Gastroesophageal sphincter (tissue), 4 donors: Measurements from ENCODE around the gene MSANTD1. TPM values are rescaled to one million over a fixed set of nuclear protein-coding genes. Genes with fewer than 3 reads are reported as not detected.

Experiments
- ATAC-seq: fragments of 150-250 bp; one replicate; pipeline ENCODE4 v1.9.1; 2016; ENCODE audit warnings: mild to moderate bottlenecking, moderate library complexity
- H3K27ac ChIP-seq, 4 donors: fragments of 200-600 bp; sonication (generic) in 3 of 4; 1 replicate in 3 of 4; 2 replicates in 1 of 4; pipeline ENCODE4 v1.5.1; 2016 to 2019
- H3K27me3 ChIP-seq: fragments of 200-600 bp; sonication (generic); one replicate; pipeline ENCODE4 v1.5.1; 2019
- H3K36me3 ChIP-seq, 2 donors: fragments of 200-600 bp; sonication (generic); one replicate each; pipeline ENCODE4 v1.5.1; 2019; ENCODE audit warnings: control low read depth in 1 of 2
- H3K4me1 ChIP-seq, 3 donors: fragments of 200-600 bp; sonication (generic); 1 replicate in 2 of 3; 2 replicates in 1 of 3; pipeline ENCODE4 v1.5.1; 2016 to 2019; ENCODE audit warnings: control low read depth in 2 of 3
- H3K4me3 ChIP-seq, 2 donors: fragments of 200-600 bp; sonication (generic); one replicate each; pipeline ENCODE4 v1.5.1; 2019; ENCODE audit warnings: mild to moderate bottlenecking in 1 of 2, moderate library complexity in 1 of 2
- H3K9me3 ChIP-seq, 3 donors: fragments of 200-600 bp; sonication (generic); one replicate each; pipeline ENCODE4 v1.5.1; 2017 to 2019; ENCODE audit warnings: control low read depth in 2 of 3
- EP300 ChIP-seq: sonication (generic); formaldehyde crosslinking; IDR thresholded peaks from one replicate; pipeline ENCODE4 v1.6.1; 2017; ENCODE audit warnings: antibody characterized with exemption, mild to moderate bottlenecking
- POLR2A ChIP-seq, 2 donors: fragments of 450-650 bp; IDR thresholded peaks; one replicate each; pipeline ENCODE4 v1.6.1; 2017; ENCODE audit warnings: antibody characterized with exemption in 2 of 2, mild to moderate bottlenecking in 2 of 2, moderate library complexity in 1 of 2
- POLR2AphosphoS5 ChIP-seq: sonication (generic); formaldehyde crosslinking; IDR thresholded peaks from one replicate; pipeline ENCODE4 v1.6.1; 2017; ENCODE audit warnings: antibody characterized with exemption
- WGBS, 2 donors: methylation state at CpG; one replicate each; pipeline ENCODE4 v1.1.5; 2018; ENCODE audit warnings: low coverage in 1 of 2; 5-methylcytosine and 5-hydroxymethylcytosine counted together
- total RNA-seq, 4 donors: library from RNA; depleted of rRNA; stranded (reverse); fragments of >200 nt; gene quantifications; one replicate each; pipeline ENCODE4 v1.1.0, GENCODE V29; 2016
- TF ChIP-seq, protein P1 (sequence below), 4 experiments: fragments of 200-600 bp in 2 of 4; fragments of 450-650 bp in 2 of 4; sonication (generic) in 1 of 4; IDR thresholded peaks; one replicate each; pipeline ENCODE4 v1.5.1; 2017 to 2019; ENCODE audit warnings: antibody characterized with exemption in 4 of 4, mild to moderate bottlenecking in 2 of 4, moderate library complexity in 2 of 4

MSANTD1 gene
- total RNA-seq, 4 donors from 2014 or later: 0.78 to 6.9 (median 1.5) TPM; not detected in 1

DNA sequence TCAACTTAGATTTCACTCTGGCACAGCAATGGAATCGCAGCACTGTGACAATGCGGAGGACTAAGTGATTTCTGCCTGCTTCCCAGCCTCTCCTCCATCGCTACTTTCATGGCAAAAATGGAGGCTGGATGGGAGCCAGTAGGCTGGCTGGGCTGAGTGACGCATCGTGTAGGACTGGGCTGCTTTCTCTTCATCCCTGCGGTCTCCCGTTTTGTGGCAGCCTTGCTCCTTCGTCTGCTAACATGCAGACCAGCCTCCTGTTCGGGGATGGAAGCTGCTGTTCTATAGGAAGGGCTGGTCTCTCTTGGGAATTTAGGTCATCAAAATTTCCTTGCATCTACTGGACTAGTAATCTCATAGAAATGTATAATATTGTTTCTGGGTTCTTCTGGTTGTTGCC lies 28.0 kb downstream of the MSANTD1 start:
- TF ChIP-seq, protein P1, sequence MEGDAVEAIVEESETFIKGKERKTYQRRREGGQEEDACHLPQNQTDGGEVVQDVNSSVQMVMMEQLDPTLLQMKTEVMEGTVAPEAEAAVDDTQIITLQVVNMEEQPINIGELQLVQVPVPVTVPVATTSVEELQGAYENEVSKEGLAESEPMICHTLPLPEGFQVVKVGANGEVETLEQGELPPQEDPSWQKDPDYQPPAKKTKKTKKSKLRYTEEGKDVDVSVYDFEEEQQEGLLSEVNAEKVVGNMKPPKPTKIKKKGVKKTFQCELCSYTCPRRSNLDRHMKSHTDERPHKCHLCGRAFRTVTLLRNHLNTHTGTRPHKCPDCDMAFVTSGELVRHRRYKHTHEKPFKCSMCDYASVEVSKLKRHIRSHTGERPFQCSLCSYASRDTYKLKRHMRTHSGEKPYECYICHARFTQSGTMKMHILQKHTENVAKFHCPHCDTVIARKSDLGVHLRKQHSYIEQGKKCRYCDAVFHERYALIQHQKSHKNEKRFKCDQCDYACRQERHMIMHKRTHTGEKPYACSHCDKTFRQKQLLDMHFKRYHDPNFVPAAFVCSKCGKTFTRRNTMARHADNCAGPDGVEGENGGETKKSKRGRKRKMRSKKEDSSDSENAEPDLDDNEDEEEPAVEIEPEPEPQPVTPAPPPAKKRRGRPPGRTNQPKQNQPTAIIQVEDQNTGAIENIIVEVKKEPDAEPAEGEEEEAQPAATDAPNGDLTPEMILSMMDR (IDR thresholded peaks at IDR 0.05): no peak
- TF ChIP-seq POLR2A (IDR thresholded peaks at IDR 0.05): no peak
- TF ChIP-seq EP300: no peak
- TF ChIP-seq POLR2AphosphoS5: no peak
- Histone ChIP-seq H3K9me3 (no peaks in the 10 kb centered on the region), H3K36me3 (no peaks in the 10 kb centered on the region), H3K4me3 (no peak overlapping the region), H3K27ac (no peak overlapping the region), H3K27me3 (no peaks in the 10 kb centered on the region), H3K4me1 (no peaks in the 10 kb centered on the region)
- ATAC-seq: peak; percentile 39
- 45 to 71% methylated on average over 5 to 7 of the region's 9 CpGs for WGBS, 2 donors

DNA sequence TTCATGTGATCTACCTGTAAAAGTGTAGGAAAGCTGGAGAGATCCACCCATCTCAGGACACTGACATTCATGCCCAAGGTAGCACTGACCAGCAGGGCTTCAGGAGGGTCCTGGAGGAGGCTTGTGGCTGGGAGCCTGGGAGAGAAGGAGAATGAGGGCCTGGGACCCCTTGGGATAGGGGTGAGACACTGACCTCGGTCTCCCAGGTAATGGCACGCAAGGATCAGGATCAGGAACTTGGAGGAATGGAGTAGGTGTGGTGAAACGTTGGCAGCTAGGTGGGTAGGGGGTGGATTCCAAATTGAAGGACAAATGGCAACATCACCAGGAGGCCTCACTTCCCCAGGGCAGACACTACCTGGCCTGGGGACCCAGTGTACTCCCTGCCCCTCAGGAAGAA lies 31.5 kb downstream of the MSANTD1 start:
- WGBS, 2 donors: 88% methylated on average over 3 of the region's 3 CpGs; no CpG with 5 or more reads in 1 of the 2 donors
- ATAC-seq: no peak
- Histone ChIP-seq H3K27ac (no peak overlapping the region), H3K9me3 (no peaks in the 10 kb centered on the region), H3K4me3 (no peak overlapping the region), H3K27me3 (peaks cover 13% of the 10 kb centered on the region), H3K36me3 (no peaks in the 10 kb centered on the region), H3K4me1 (no peaks in the 10 kb centered on the region)
- no peak for TF ChIP-seq EP300
- TF ChIP-seq, protein P1 (IDR thresholded peaks at IDR 0.05): no peak

DNA sequence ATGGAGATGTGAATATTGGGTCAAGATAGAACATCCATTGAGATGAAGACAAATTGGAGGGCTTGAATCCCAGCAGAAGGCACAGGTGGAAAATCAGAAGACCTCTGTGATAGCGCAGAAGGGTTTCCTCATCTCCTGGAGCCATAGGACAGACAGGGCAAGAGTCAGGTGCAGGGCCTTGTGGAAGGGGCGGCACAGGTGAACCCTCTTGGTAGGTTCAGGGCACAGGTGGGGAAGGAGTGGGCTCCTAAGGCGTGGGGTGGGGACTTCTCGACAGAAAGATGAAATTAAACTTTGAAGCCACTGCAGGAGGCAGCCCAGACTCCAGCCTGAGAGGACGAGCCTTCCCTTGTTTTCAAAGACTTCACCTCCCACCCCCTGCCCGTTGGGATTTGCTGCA lies 34.5 kb downstream of the MSANTD1 start:
- no peak for TF ChIP-seq POLR2A (IDR thresholded peaks at IDR 0.05)
- TF ChIP-seq POLR2AphosphoS5: no peak
- TF ChIP-seq EP300: no peak
- TF ChIP-seq, protein P1 (IDR thresholded peaks at IDR 0.05): no peak
- Histone ChIP-seq H3K27me3 (peaks cover 18% of the 10 kb centered on the region), H3K36me3 (no peaks in the 10 kb centered on the region), H3K27ac (no peak overlapping the region), H3K4me3 (no peak overlapping the region), H3K9me3 (no peaks in the 10 kb centered on the region), H3K4me1 (peaks cover 0 to 26% (median 0%) of the 10 kb centered on the region in 3 donors)
- ATAC-seq: no peak
- 92% methylated on average over 6 of the region's 6 CpGs; no CpG with 5 or more reads in 1 of the 2 donors for WGBS, 2 donors

DNA sequence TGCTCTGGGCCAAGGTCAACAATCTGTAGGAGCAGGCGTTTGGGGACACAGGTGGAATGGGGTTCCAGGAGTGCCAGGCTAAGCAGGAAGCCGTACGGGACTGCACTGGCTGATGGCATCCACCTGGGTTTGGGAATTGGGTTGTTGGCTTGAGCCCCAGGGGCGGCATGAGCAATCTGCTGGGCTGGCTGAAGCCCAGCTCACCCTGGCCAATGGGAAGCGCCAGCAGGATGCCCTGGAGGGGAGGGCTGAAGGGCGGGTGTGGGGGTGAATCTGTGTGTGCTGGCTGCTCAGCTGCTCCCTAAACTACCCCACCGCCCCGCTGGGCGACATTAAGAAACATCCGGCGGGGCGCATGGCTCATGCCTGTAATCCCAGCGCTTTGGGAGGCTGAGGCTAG lies 35.0 kb downstream of the MSANTD1 start:
- no peaks in the 10 kb centered on the region for H3K9me3 ChIP-seq

More for the DNA sequence above, 35.0 kb downstream of the MSANTD1 start:
- no peak for ATAC-seq
- TF ChIP-seq POLR2A (IDR thresholded peaks at IDR 0.05) (no peak), EP300 (no peak), POLR2AphosphoS5 (no peak)
- TF ChIP-seq, protein P1 (IDR thresholded peaks at IDR 0.05): no peak
- Histone ChIP-seq H3K4me1 (peaks cover 0 to 30% (median 0%) of the 10 kb centered on the region in 3 donors), H3K27ac (no peak overlapping the region), H3K36me3 (no peaks in the 10 kb centered on the region), H3K4me3 (no peak overlapping the region), H3K27me3 (peaks cover 18% of the 10 kb centered on the region)
- WGBS, 2 donors: 17 to 67% methylated on average over 1 to 3 of the region's 13 CpGs
